ENCODE results near the gene NPIPB2.

DNA sequence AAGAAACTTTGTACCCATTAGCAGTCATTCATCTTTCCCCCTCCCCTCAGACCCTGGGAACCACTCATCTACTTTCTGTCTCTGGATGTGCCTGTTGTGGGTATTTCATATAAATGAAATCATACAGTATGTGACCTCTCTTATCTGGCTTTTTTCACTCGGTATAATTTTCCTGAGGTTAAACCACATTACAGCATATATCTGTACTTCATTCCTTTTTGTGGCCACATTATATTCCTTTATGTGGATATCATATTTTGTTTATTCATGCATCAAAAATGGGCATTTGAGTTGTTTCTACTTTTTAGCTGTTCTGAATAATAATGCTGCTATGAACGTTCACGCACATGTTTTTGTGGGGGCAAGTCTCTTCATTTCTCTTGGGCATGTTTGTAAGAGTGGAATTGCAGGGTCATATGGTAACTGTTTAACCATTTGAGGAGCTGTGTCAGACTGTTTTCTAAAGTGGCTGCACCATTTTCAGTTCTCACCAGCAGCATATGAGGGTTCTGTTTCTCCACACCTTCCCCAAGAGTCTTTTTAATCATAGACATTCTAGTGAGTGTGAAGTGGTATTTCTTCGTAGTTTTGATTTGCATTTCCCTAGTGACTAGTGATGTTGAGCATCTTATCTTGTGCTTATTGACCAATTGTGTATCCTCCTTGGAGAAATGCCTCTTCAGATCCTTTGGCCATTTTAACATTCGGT, 38.4 kb upstream of the NPIPB2 start:
- no peak for TF ChIP-seq POLR2A (IDR thresholded peaks at IDR 0.05)
- TF ChIP-seq, protein P1, sequence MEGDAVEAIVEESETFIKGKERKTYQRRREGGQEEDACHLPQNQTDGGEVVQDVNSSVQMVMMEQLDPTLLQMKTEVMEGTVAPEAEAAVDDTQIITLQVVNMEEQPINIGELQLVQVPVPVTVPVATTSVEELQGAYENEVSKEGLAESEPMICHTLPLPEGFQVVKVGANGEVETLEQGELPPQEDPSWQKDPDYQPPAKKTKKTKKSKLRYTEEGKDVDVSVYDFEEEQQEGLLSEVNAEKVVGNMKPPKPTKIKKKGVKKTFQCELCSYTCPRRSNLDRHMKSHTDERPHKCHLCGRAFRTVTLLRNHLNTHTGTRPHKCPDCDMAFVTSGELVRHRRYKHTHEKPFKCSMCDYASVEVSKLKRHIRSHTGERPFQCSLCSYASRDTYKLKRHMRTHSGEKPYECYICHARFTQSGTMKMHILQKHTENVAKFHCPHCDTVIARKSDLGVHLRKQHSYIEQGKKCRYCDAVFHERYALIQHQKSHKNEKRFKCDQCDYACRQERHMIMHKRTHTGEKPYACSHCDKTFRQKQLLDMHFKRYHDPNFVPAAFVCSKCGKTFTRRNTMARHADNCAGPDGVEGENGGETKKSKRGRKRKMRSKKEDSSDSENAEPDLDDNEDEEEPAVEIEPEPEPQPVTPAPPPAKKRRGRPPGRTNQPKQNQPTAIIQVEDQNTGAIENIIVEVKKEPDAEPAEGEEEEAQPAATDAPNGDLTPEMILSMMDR (IDR thresholded peaks at IDR 0.05): no peak
